K562 (cell line): ENCODE results near the gene DEDD2. TPM values are rescaled to one million over a fixed set of nuclear protein-coding genes. Genes with fewer than 3 reads are reported as not detected.

ENCODE experiments used
- ATAC-seq: fragments of 200-7000 bp; cut with Tn5 transposase; 3 replicates; pipeline ENCODE4 v1.9.1; 2020; ENCODE audit warnings: moderate library complexity
- BruUV-seq: library from RNA; stranded (reverse); fragments of 400-500 nt; replicated peaks from 2 replicates; lab custom pipeline; 2021; lab: Mats Ljungman, UMichigan
- CTCF ChIA-PET: fragments of 300-600 bp; formaldehyde crosslinking; extraction: SDS; loops from one replicate; lab custom pipeline; 2021; ENCODE audit warnings: low intra/inter-chr PET ratio; lab: Yijun Ruan, JAX
- POLR2A ChIA-PET: fragments of 300-600, 350-650 bp; sonication (Branson Sonifier 250); formaldehyde crosslinking; extraction: SDS; loops from one replicate; lab custom pipeline; 2021; ENCODE audit warnings: antibody characterized with exemption, inconsistent platforms; lab: Yijun Ruan, JAX
- DNase-seq, 4 experiments: peaks; one replicate each; pipeline versions ENCODE4 v3.0.0 to v3.0.0-alpha.2; 2011 to 2018; ENCODE audit warnings: low spot score in 3 of 4, mixed read lengths in 3 of 4; ENCODE audit errors: extremely low read depth in 1 of 4
- FAIRE-seq: peaks from 2 replicates; lab custom pipeline; 2011; peaks lifted over from hg19 to GRCh38; lab: Jason Lieb, UNC
- H2AFZ ChIP-seq: 2 replicates; pipeline ENCODE4 v1.6.0; 2011; ENCODE audit warnings: low read depth, low read length, control low read depth, inconsistent platforms
- H3K27ac ChIP-seq: fragments of 200-600 bp; 3 replicates; pipeline ENCODE4 v1.8.0; 2011; ENCODE audit warnings: low read depth, mild to moderate bottlenecking, control low read depth, inconsistent platforms, low read length, moderate library complexity, mixed read lengths; ENCODE audit errors: extremely low read depth
- H3K27me3 ChIP-seq, 2 experiments: fragments of 300-600 bp in 1 of 2; 2 replicates in 1 of 2; 3 replicates in 1 of 2; pipeline versions ENCODE4 v1.6.0 to v1.8.0; 2011; ENCODE audit warnings: inconsistent platforms in 2 of 2, low read length in 2 of 2, mild to moderate bottlenecking in 1 of 2, mixed read lengths in 1 of 2, moderate library complexity in 1 of 2; ENCODE audit not compliant: control insufficient read depth in 2 of 2, insufficient read depth in 2 of 2
- H3K36me3 ChIP-seq: fragments of 300-600 bp; 3 replicates; pipeline ENCODE4 v1.8.0; 2011; ENCODE audit warnings: mild to moderate bottlenecking, low read length, inconsistent platforms; ENCODE audit not compliant: control insufficient read depth, insufficient read depth
- H3K4me1 ChIP-seq, 2 experiments: fragments of 200-600 bp in 1 of 2; replicated peaks in 1 of 2; 2 replicates in 1 of 2; 3 replicates in 1 of 2; pipeline versions ENCODE4 v1.5.1 to v1.8.0; 2011; ENCODE audit warnings: inconsistent platforms in 2 of 2, low read length in 2 of 2, mild to moderate bottlenecking in 1 of 2, mixed read lengths in 1 of 2, moderate library complexity in 1 of 2; ENCODE audit not compliant: control insufficient read depth in 2 of 2, insufficient read depth in 2 of 2
- H3K4me2 ChIP-seq: 2 replicates; pipeline ENCODE4 v1.6.1; 2011; ENCODE audit warnings: low read length, control low read depth, inconsistent platforms, mixed read lengths; ENCODE audit not compliant: insufficient read depth
- H3K4me3 ChIP-seq: fragments of 200-600 bp; sonication (generic), shearing (Covaris generic); 2 replicates; pipeline ENCODE4 v1.5.1; 2016; ENCODE audit warnings: control low read depth, inconsistent platforms
- H3K79me2 ChIP-seq: fragments of 200-600 bp; 3 replicates; pipeline ENCODE4 v1.8.0; 2011; ENCODE audit warnings: low read length, inconsistent platforms; ENCODE audit not compliant: control insufficient read depth, insufficient read depth
- H3K9ac ChIP-seq, 2 experiments: 2 replicates each; pipeline versions ENCODE4 v1.6.0 to v1.6.1; 2011; ENCODE audit warnings: low read depth in 2 of 2, low read length in 2 of 2, control low read depth in 1 of 2, inconsistent platforms in 1 of 2, mild to moderate bottlenecking in 1 of 2, mixed read lengths in 1 of 2; ENCODE audit not compliant: insufficient read depth in 1 of 2
- H3K9me1 ChIP-seq: one replicate; pipeline ENCODE4 v1.6.0; 2011; ENCODE audit warnings: inconsistent platforms, mild to moderate bottlenecking, low read length, moderate library complexity; ENCODE audit not compliant: control insufficient read depth, insufficient read depth
- H3K9me3 ChIP-seq: replicated peaks from 2 replicates; pipeline ENCODE4 v1.5.1; 2011; ENCODE audit warnings: low read depth, low read length, inconsistent platforms; ENCODE audit not compliant: control insufficient read depth, insufficient read depth
- H4K20me1 ChIP-seq: replicated peaks from 2 replicates; pipeline ENCODE4 v1.6.1; 2011; ENCODE audit warnings: low read length, inconsistent platforms, mixed read lengths; ENCODE audit not compliant: control insufficient read depth, insufficient read depth
- CCNT2 ChIP-seq: IDR thresholded peaks from 2 replicates; pipeline ENCODE4 v1.6.1; 2011; ENCODE audit warnings: borderline replicate concordance, low read depth, mild to moderate bottlenecking, moderate library complexity, mixed read lengths, low read length; ENCODE audit not compliant: insufficient read length; ENCODE audit errors: extremely low read depth
- ILF3 ChIP-seq: fragments of 450-650 bp; IDR thresholded peaks from 2 replicates; pipeline ENCODE4 v1.6.1; 2018; ENCODE audit warnings: antibody characterized with exemption, mild to moderate bottlenecking, moderate library complexity, borderline replicate concordance
- WGBS: fragments of 100-300 bp; shearing (Covaris generic); methylation state at CpG from one replicate; pipeline ENCODE4 v1.1.6; 2016; ENCODE audit warnings: low coverage, mixed read lengths; ENCODE audit not compliant: insufficient coverage; ENCODE audit errors: missing lambda C conversion rate; 5-methylcytosine and 5-hydroxymethylcytosine counted together
- in situ Hi-C: fragments of 300-500 bp; cut with MboI; formaldehyde crosslinking; loops from 4 replicates; pipeline ENCODE4 v1.15.0; 2018; ENCODE audit warnings: inconsistent platforms, mixed read lengths
- intact Hi-C: fragments of 100-400 bp; cut with micrococcal nuclease; formaldehyde crosslinking; loops from 2 replicates; pipeline ENCODE4 v1.14.2; 2022
- polyA plus RNA-seq, 8 experiments: library from polyadenylated mRNA; depleted of rRNA in 4 of 8; stranded (reverse) in 5 of 8; unstranded in 3 of 8; fragments of >200 nt; fragmentation: Nextera tagmentation in 2 of 8; fragmentation: Illumina TruSeq in 1 of 8; extraction: Ambion mirVana in 2 of 8; extraction: Trizol in 1 of 8; gene quantifications; 2 replicates each; pipeline versions ENCODE4 v1.2.1 to v1.2.3, GENCODE V29; 2011 to 2014; ENCODE audit warnings: inconsistent platforms in 1 of 8, missing spikeins in 1 of 8
- total RNA-seq, 7 experiments: library from RNA; depleted of rRNA in 6 of 7; stranded (reverse); fragments of >200 nt in 6 of 7; fragmentation: Illumina TruSeq in 2 of 7; extraction: Trizol in 2 of 7; gene quantifications; 2 replicates each; pipeline versions ENCODE4 v1.2.1 to v1.2.3, GENCODE V29; 2011 to 2021; ENCODE audit warnings: low replicate concordance in 1 of 7

DEDD2 gene
- total and polyA plus RNA-seq, 9 of the 15 experiments (the other 6 are each of a cell fraction or from before 2014, with no cell fraction given) = 4.3 to 43.0 (median 29.2) TPM

DNA sequence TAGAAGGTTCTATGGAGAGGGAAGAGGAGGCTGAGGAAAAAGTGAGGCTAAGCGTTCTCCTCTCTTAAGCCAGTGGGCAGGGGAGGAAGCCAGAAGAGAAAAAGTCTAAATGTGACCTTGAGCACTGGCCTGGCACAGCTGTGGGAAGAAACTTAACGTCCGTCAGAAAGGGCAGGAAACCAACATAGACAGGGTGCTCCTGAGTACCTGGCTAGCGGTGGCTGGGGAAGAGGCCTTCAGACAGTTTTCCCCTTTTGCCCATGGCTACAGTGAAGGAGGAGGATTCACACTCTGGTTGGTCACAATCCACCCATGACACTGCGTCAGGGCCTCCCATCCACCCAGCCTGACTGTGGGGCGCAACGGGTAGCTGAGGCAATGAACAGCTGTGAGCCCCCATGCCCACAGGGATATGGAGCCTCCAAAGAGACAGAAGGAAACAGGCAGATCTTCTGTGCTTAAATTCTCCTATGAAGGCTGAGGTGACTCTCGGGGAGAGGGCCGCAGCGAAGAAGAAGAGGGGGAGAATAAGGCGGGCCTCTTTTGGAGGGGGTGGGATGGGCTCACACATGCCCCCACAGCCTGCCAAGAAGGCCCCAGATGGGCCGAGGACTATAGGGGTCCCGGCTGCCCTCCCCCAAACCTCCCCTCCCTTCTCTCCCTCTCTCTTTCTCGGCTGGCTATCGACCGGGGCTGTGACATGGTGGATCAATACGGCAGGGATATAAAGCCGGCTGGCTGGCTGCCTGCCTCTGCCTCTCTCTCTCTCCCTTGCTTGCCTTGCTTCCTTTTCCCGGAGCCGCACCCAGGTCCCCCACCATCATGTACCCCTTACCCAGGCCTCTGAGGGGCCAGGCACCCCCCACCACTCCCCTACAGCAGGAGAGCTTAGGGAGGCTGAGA is 65.4 kb downstream of the DEDD2 start:
- Histone ChIP-seq H3K4me3 (no peak overlapping the region), H3K27me3 (peaks cover 30 to 69% of the 10 kb centered on the region in 2 experiments; a peak in 4 of 5 replicates), H3K36me3 (no peaks in the 10 kb centered on the region), H2AFZ (no peak overlapping the region), H3K9ac (no peak overlapping the region), H3K4me2 (no peak overlapping the region), H4K20me1 (peaks cover 19% of the 10 kb centered on the region; the same call in 1 of the 2 replicates), H3K4me1 (no peaks in the 10 kb centered on the region; a peak in 1 of 5 replicates), H3K27ac (no peak overlapping the region), H3K9me3 (no peaks in the 10 kb centered on the region), H3K9me1 (no peaks in the 10 kb centered on the region), H3K79me2 (no peaks in the 10 kb centered on the region)
- in situ Hi-C loops (no loop called here), intact Hi-C loops (no loop called here)
- POLR2A ChIA-PET = interaction anchor here (0.8 kb wide), 1 partner anchor 11 kb away, joined by 4 read pairs; no protein-coding TSS in a partner anchor
- DNase-seq (no peak), ATAC-seq (no peak), FAIRE-seq (no peak)
- CTCF ChIA-PET = no interaction called here
- TF ChIP-seq CCNT2 = no peak
- 3% methylated on average over 13 of the region's 20 CpGs for whole genome bisulfite sequencing
- no TSS peak for BruUV-seq

DNA sequence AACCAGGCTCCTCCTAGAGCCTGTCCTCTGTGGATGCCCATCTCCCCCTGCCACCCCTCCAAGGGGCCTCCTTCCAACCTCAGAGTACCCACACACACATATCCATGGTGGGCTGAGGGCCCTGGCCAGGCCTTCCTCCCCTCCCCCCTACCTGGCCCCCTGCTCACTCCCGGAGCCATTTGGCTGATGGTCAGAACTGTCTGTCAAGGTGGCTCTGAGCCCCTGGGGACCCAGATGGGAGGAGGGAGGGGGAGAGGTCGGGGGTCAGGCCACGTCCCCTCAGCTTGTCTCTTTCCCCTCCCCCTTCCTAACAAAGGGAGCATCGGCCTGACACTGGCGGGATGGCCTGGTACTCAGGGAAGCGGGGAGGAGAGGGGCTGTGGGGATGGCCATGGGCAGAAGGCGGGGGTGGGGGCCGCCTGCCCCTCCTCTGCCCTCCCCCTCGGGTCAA is 66.5 kb downstream of the DEDD2 start:
- no peaks in the 10 kb centered on the region for H3K79me2 ChIP-seq
- BruUV-seq = no TSS peak
- H3K4me3 ChIP-seq = no peak overlapping the region
- no peak overlapping the region for H3K4me2 ChIP-seq
- no peak overlapping the region for H3K27ac ChIP-seq
- whole genome bisulfite sequencing = 5% methylated on average over 4 of the region's 9 CpGs
- peaks cover 24% of the 10 kb centered on the region; the same call in 1 of the 2 replicates for H4K20me1 ChIP-seq
- no peaks in the 10 kb centered on the region; a peak in 1 of 5 replicates for H3K4me1 ChIP-seq
- no peaks in the 10 kb centered on the region for H3K9me3 ChIP-seq
- no peaks in the 10 kb centered on the region for H3K36me3 ChIP-seq
- intact Hi-C loops (no loop called here), in situ Hi-C loops (no loop called here)
- POLR2A ChIA-PET = interaction anchor here (0.8 kb wide), 1 partner anchor 10 kb away, joined by 4 read pairs; no protein-coding TSS in a partner anchor
- TF ChIP-seq ILF3 = no peak
- no peak for ATAC-seq
- no peak overlapping the region for H3K9ac ChIP-seq
- H3K27me3 ChIP-seq = peaks cover 26 to 68% of the 10 kb centered on the region in 2 experiments; a peak in 4 of 5 replicates
- no peak overlapping the region for H2AFZ ChIP-seq
- FAIRE-seq = no peak
- no peaks in the 10 kb centered on the region for H3K9me1 ChIP-seq
- CTCF ChIA-PET = no interaction called here
- no peak for DNase-seq
